Measurements from ENCODE around the gene STPG2. TPM values are rescaled to one million over a fixed set of nuclear protein-coding genes. Genes with fewer than 3 reads are reported as not detected.

STPG2 gene
- total and polyA plus RNA-seq, 2 donors (not counting 1 experiment from before 2014, with no cell fraction given), result 0.13 to 0.49 TPM

GRCh38 chr4:97828646-97829045 lies 314.6 kb downstream of the STPG2 start:
- Histone ChIP-seq H3K4me1 (ENCODE audit: control insufficient read depth in 2 of 2, insufficient read depth in 2 of 2, low read length in 2 of 2) (no peaks in the 10 kb centered on the region), H2AFZ (ENCODE audit: insufficient read depth, low read depth, low read length, poor library complexity, severe bottlenecking) (no peak overlapping the region), H4K20me1 (ENCODE audit: control insufficient read depth, insufficient read depth, low read length, poor library complexity, severe bottlenecking) (no peaks in the 10 kb centered on the region), H3K79me2 (ENCODE audit: control insufficient read depth, insufficient read depth, low read length) (no peaks in the 10 kb centered on the region), H3K27me3 (replicated peaks in 1 of 4; ENCODE audit: control extremely low read depth in 1 of 4, control insufficient read depth in 3 of 4, insufficient read depth in 4 of 4, low read length in 3 of 4) (no peaks in the 10 kb centered on the region), H3K27ac (ENCODE audit: low read length in 2 of 2) (no peak overlapping the region), H3K9ac (ENCODE audit: low read length) (no peak overlapping the region), H3K36me3 (replicated peaks in 1 of 2; ENCODE audit: control extremely low read depth in 1 of 2, control insufficient read depth in 1 of 2, extremely low read depth in 1 of 2, insufficient read depth in 2 of 2, low read length in 1 of 2) (no peaks in the 10 kb centered on the region), H3K4me3 (ENCODE audit: control extremely low read depth in 1 of 5, extremely low read depth in 1 of 5, insufficient read depth in 1 of 5, low read depth in 2 of 5, low read length in 4 of 5) (no peak overlapping the region), H3K9me3 (ENCODE audit: control extremely low read depth in 1 of 3, control insufficient read depth in 2 of 3, insufficient read depth in 1 of 3, low read length in 2 of 3) (peaks cover 0 to 13% (median 1%) of the 10 kb centered on the region in 3 donors), H3K4me2 (replicated peaks; ENCODE audit: low read depth, low read length, poor library complexity, severe bottlenecking) (no peak overlapping the region)
- Mint-ChIP-seq H3K27ac (no peak overlapping the region), H3K27me3 (no peaks in the 10 kb centered on the region), H3K9me3 (ENCODE audit: insufficient read depth) (peaks cover 4% of the 10 kb centered on the region), H3K4me3 (no peak overlapping the region), H3K4me1 (no peaks in the 10 kb centered on the region)
- CTCF ChIA-PET, result no interaction called here
- no peak for ATAC-seq (ENCODE audit: low read depth)
- WGBS (ENCODE audit: insufficient coverage), result 77% methylated on average over 7 of the region's 7 CpGs
- no peak for DNase-seq
- intact Hi-C loops (cut with micrococcal nuclease), result no loop called here
- POLR2A ChIA-PET, result no interaction called here
- TF ChIP-seq EZH2 (IDR thresholded peaks at IDR 0.05; ENCODE audit: borderline replicate concordance, insufficient read depth, low read depth, low read length, poor library complexity, severe bottlenecking), result no peak
- TF ChIP-seq CTCF (IDR thresholded peaks at IDR 0.05), result no peak

- intact Hi-C loops (cut with micrococcal nuclease), result no loop called here
- no peaks in the 10 kb centered on the region for H4K20me1 ChIP-seq (ENCODE audit: control insufficient read depth, insufficient read depth, low read length, poor library complexity, severe bottlenecking)
- CTCF ChIA-PET, result no interaction called here
- no peak for ATAC-seq (ENCODE audit: low read depth)
- H3K27ac ChIP-seq (ENCODE audit: low read length in 2 of 2), result no peak overlapping the region
- no peak overlapping the region for H3K9ac ChIP-seq (ENCODE audit: low read length)
- no peaks in the 10 kb centered on the region for H3K4me1 ChIP-seq (ENCODE audit: control insufficient read depth in 2 of 2, insufficient read depth in 2 of 2, low read length in 2 of 2)
- no peaks in the 10 kb centered on the region for H3K27me3 ChIP-seq (replicated peaks in 1 of 4; ENCODE audit: control extremely low read depth in 1 of 4, control insufficient read depth in 3 of 4, insufficient read depth in 4 of 4, low read length in 3 of 4)
- WGBS (ENCODE audit: insufficient coverage), result no CpG with 5 or more reads among the region's 1 CpG
- no peak for DNase-seq
- no peak overlapping the region for H2AFZ ChIP-seq (ENCODE audit: insufficient read depth, low read depth, low read length, poor library complexity, severe bottlenecking)
- no peak for TF ChIP-seq EZH2 (IDR thresholded peaks at IDR 0.05; ENCODE audit: borderline replicate concordance, insufficient read depth, low read depth, low read length, poor library complexity, severe bottlenecking)
- no peaks in the 10 kb centered on the region for H3K36me3 ChIP-seq (replicated peaks in 1 of 2; ENCODE audit: control extremely low read depth in 1 of 2, control insufficient read depth in 1 of 2, extremely low read depth in 1 of 2, insufficient read depth in 2 of 2, low read length in 1 of 2)
- no peak overlapping the region for H3K4me2 ChIP-seq (replicated peaks; ENCODE audit: low read depth, low read length, poor library complexity, severe bottlenecking)
- no peak overlapping the region for H3K4me3 ChIP-seq (ENCODE audit: control extremely low read depth in 1 of 5, extremely low read depth in 1 of 5, insufficient read depth in 1 of 5, low read depth in 2 of 5, low read length in 4 of 5)
- H3K4me3 Mint-ChIP-seq, result no peak overlapping the region
- POLR2A ChIA-PET, result no interaction called here
- no peak overlapping the region for H3K27ac Mint-ChIP-seq
- H3K4me1 Mint-ChIP-seq, result no peaks in the 10 kb centered on the region
- H3K9me3 ChIP-seq (ENCODE audit: control extremely low read depth in 1 of 3, control insufficient read depth in 2 of 3, insufficient read depth in 1 of 3, low read length in 2 of 3), result peaks cover 0 to 8% (median 1%) of the 10 kb centered on the region in 3 donors
- no peaks in the 10 kb centered on the region for H3K27me3 Mint-ChIP-seq
- no peaks in the 10 kb centered on the region for H3K79me2 ChIP-seq (ENCODE audit: control insufficient read depth, insufficient read depth, low read length)
- H3K9me3 Mint-ChIP-seq (ENCODE audit: insufficient read depth), result peaks cover 3% of the 10 kb centered on the region
These were observed 324.0 kb downstream of the STPG2 start for GRCh38 chr4:97819294-97819693.

Data from B cell (primary cell).